Measurements from ENCODE around the gene LRG1.

GRCh38 chr19:4521888-4522242 lies 18.0 kb downstream of the LRG1 start:
- TF ChIP-seq CTCF (conservative IDR thresholded peaks at IDR 0.05; ENCODE audit: low read depth, low read length) (no peak), EZH2phosphoT487 (IDR thresholded peaks at IDR 0.05; ENCODE audit: borderline replicate concordance, low read length) (no peak)
